Inflammatory macrophage treated with lipopolysaccharide for 1 hour (primary cell): Measurements from ENCODE around the gene NTS.

Experiments used
- DNase-seq, 2 donors: peaks; one replicate each; pipeline ENCODE4 v3.0.0-alpha.2; 2020 to 2022

NTS gene

GRCh38 chr12:85923767-85924331 is 49.8 kb downstream of the NTS start:
- peak; percentile 1 to 46 for DNase-seq

- DNase-seq: no peak
These were observed 53.1 kb downstream of the NTS start for GRCh38 chr12:85927166-85927565.
